Activated naive CD4-positive, alpha-beta T cell treated with anti-CD3 and anti-CD28 coated beads, Interleukin-2, amount 50 U/mL, for 16 hours (primary cell): Measurements from ENCODE around the gene CALHM6.

Experiments
- DNase-seq: peaks from one replicate; pipeline ENCODE4 v3.0.0-alpha.2; 2020

CALHM6 gene

GRCh38 chr6:116446399-116446798 is 14.8 kb upstream of the CALHM6 start:
- DNase-seq: no peak

GRCh38 chr6:116447052-116447451 is 14.1 kb upstream of the CALHM6 start:
- no peak for DNase-seq

GRCh38 chr6:116447496-116448011 is 13.6 kb upstream of the CALHM6 start:
- DNase-seq: no peak

GRCh38 chr6:116449565-116449964 is 11.6 kb upstream of the CALHM6 start:
- no peak for DNase-seq

GRCh38 chr6:116450185-116450710 is 10.9 kb upstream of the CALHM6 start:
- no peak for DNase-seq

- no peak for DNase-seq
Observed at GRCh38 chr6:116450769-116451740, 10.1 kb upstream of the CALHM6 start.

- no peak for DNase-seq
Observed at GRCh38 chr6:116451916-116452315, 9.3 kb upstream of the CALHM6 start.

GRCh38 chr6:116452531-116452930 is 8.6 kb upstream of the CALHM6 start:
- no peak for DNase-seq

GRCh38 chr6:116456106-116456505 is 5.1 kb upstream of the CALHM6 start:
- DNase-seq: no peak

- DNase-seq: no peak
Observed at GRCh38 chr6:116456927-116457326, 4.2 kb upstream of the CALHM6 start.

GRCh38 chr6:116458264-116458663 is 2.9 kb upstream of the CALHM6 start:
- no peak for DNase-seq

- no peak for DNase-seq
Observed at GRCh38 chr6:116459927-116460326, 1.2 kb upstream of the CALHM6 start.

- DNase-seq: peak; percentile 51
Observed at GRCh38 chr6:116461932-116462885, 1.0 kb downstream of the CALHM6 start.

- DNase-seq: no peak
Observed at GRCh38 chr6:116463301-116463700, 2.1 kb downstream of the CALHM6 start.

- no peak for DNase-seq
Observed at GRCh38 chr6:116465246-116465645, 4.1 kb downstream of the CALHM6 start.

- DNase-seq: no peak
Observed at GRCh38 chr6:116467096-116467495, 5.9 kb downstream of the CALHM6 start.

GRCh38 chr6:116467514-116467913 is 6.3 kb downstream of the CALHM6 start:
- no peak for DNase-seq

- no peak for DNase-seq
Observed at GRCh38 chr6:116468293-116468692, 7.1 kb downstream of the CALHM6 start.

GRCh38 chr6:116471531-116471930 is 10.4 kb downstream of the CALHM6 start:
- no peak for DNase-seq

GRCh38 chr6:116472706-116473105 is 11.5 kb downstream of the CALHM6 start:
- no peak for DNase-seq

GRCh38 chr6:116475141-116475540 is 14.0 kb downstream of the CALHM6 start:
- DNase-seq: no peak

GRCh38 chr6:116476002-116476678 is 15.0 kb downstream of the CALHM6 start:
- no peak for DNase-seq
